ENCODE data around the gene UMOD. TPM values are rescaled to one million over a fixed set of nuclear protein-coding genes. Genes with fewer than 3 reads are reported as not detected.
"Not testable (repeated sequence)": the region's sequence is repeated elsewhere in the genome, so short reads cannot be mapped to it uniquely, and the experiment has no call there.

Gene UMOD
- total RNA-seq, 1 experiment from 2014 or later = not detected

DNA sequence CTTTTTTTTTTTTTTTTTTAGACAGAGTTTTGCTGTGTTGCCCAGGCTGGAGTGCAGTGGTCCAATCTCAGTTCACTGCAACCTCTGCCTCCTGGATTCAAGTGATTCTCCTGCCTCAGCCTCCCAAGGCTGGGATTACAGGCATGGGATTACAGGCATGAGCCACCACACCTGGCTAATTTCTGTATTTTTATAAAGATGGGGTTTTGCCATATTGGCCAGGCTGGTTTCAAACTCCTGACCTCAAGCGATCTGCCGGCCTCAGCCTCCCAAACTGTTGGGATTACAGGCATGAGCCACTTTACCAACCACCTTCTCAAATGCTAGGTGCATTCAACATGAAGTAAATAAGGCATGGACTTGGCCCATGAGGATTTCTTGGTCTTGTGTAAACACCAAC, 31.5 kb downstream of the UMOD start:
- not testable (repeated sequence) for DNase-seq; H3K4me3 ChIP-seq (ENCODE audit: insufficient read depth, low read depth, low read length); H3K27me3 ChIP-seq (ENCODE audit: control insufficient read depth, insufficient read depth, low read length); H3K36me3 ChIP-seq (replicated peaks; ENCODE audit: control insufficient read depth, insufficient read depth, low read length)

DNA sequence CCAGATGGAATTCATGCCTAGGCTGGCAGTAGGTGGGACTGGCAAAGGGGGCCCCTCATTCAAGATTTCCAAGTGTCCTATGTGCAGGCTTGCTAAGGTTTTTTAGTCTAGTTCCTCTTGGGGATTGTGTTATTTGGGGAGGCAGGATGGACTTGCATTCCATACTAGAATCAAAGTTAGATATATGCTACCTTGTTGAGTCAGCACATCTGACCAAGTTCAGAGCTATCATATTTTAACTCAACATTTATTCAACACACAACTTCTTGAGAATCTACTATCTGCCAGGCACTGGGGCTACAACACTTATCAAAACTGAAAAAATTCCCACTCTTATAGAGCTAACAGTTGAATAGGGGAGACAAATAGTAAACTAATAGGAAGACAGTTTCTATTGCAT, 31.9 kb downstream of the UMOD start:
- DNase-seq = no peak
- H3K4me3 ChIP-seq (ENCODE audit: insufficient read depth, low read depth, low read length) = no peak overlapping the region
- H3K36me3 ChIP-seq (replicated peaks; ENCODE audit: control insufficient read depth, insufficient read depth, low read length) = no peaks in the 10 kb centered on the region
- H3K27me3 ChIP-seq (ENCODE audit: control insufficient read depth, insufficient read depth, low read length) = no peaks in the 10 kb centered on the region

DNA sequence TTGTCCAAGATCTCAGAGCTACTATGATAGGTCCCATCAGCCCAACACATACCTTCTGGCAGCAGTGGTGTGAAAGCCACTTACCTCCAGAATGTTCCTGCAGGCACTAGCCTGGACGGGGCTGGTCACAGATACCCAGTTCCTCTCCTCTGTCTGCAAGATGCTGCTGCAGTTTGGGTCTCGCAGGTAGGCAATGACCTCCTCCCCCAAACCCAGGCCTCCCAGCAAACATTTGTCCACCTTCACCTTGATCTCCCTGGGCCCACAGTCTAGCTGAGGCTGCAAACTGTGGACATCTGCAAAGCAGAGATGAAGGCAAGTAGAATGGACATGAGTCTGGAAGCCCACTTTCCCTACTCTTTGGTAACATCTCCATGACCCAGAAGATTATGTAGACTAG, 32.3 kb downstream of the UMOD start:
- Histone ChIP-seq H3K27me3 (ENCODE audit: control insufficient read depth, insufficient read depth, low read length) (no peaks in the 10 kb centered on the region), H3K4me3 (ENCODE audit: insufficient read depth, low read depth, low read length) (no peak overlapping the region), H3K36me3 (replicated peaks; ENCODE audit: control insufficient read depth, insufficient read depth, low read length) (no peaks in the 10 kb centered on the region)
- DNase-seq = no peak

DNA sequence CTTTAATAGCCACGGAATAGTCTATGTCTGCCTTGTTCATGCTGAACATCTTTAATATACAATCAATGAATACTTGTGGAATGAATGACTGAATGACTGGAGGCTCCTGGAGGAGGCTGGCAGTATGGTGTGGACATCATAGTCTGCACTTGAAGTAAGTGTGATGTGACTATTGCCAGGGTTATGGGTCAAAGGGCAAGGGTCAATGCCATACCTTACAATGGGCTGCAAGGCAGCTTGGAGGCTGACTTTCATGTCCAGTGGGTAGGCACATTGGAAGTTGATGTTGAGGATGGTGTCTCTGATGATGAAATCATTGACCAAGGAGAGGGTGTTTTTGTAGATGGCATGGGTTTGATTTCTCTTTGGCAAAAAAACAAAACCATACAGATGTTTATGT, 33.1 kb downstream of the UMOD start:
- H3K4me3 ChIP-seq (ENCODE audit: insufficient read depth, low read depth, low read length) = no peak overlapping the region
- H3K27me3 ChIP-seq (ENCODE audit: control insufficient read depth, insufficient read depth, low read length) = no peaks in the 10 kb centered on the region
- no peaks in the 10 kb centered on the region for H3K36me3 ChIP-seq (replicated peaks; ENCODE audit: control insufficient read depth, insufficient read depth, low read length)
- DNase-seq = no peak

DNA sequence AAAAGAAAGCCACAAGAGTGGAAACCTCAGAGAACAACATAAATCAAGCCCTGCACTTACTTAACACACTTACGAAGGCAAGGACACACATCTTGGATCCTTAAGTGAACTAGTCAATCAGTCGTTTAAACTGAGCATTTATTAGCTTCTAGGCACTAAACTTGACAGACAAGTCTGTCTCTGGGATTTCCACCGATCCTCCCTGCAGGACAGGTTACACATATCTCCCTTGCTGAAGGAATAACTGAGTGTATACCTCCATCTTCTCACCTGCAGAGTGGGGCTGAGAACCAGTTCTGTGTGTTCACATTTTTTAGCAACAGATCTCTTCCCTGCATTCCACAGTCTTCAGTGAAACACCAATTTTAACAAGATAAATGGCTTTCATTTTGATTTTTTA, 34.1 kb downstream of the UMOD start:
- Histone ChIP-seq H3K36me3 (replicated peaks; ENCODE audit: control insufficient read depth, insufficient read depth, low read length) (no peaks in the 10 kb centered on the region), H3K4me3 (ENCODE audit: insufficient read depth, low read depth, low read length) (no peak overlapping the region), H3K27me3 (ENCODE audit: control insufficient read depth, insufficient read depth, low read length) (no peaks in the 10 kb centered on the region)
- DNase-seq = no peak

DNA sequence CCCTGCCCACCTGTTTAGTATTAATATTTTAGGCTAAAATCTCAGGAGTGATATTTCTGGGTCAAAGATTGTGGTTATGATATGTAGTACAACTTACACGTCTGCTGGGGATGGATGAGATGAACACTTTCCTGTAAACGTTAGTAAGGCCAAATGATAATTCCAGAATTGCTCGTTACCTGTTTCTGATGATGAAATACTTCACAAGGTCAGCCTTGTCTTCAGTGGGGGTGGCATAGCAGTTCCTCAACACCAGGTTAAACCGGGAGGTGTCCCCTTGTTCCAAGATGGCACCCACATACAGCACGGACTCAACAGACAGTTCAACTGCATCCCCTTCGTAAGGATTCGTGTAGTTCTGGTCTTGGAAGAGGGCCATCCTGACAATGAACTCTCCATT, 34.5 kb downstream of the UMOD start:
- H3K4me3 ChIP-seq (ENCODE audit: insufficient read depth, low read depth, low read length) = no peak overlapping the region
- no peak for DNase-seq
- H3K36me3 ChIP-seq (replicated peaks; ENCODE audit: control insufficient read depth, insufficient read depth, low read length) = no peaks in the 10 kb centered on the region
- H3K27me3 ChIP-seq (ENCODE audit: control insufficient read depth, insufficient read depth, low read length) = no peaks in the 10 kb centered on the region

DNA sequence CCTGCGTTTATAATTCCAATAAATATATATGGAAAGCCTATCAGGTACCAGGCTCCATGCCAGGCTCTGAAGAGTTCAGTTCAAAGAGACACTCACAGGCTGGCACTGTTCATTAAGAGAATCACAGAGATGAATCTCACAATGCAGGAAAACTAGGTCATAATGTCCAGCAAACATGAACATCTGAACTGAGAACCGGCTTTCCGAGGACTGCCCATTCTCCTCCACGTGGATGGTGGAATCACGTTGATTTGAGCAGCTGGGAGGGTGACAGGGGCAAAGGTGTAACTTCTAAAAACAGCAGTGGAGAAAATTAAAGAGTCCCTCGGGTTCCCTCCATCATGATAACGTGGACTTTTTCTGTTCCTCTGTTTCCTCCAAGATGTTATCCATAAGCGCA, 35.4 kb downstream of the UMOD start:
- H3K4me3 ChIP-seq (ENCODE audit: insufficient read depth, low read depth, low read length) = no peak overlapping the region
- H3K27me3 ChIP-seq (ENCODE audit: control insufficient read depth, insufficient read depth, low read length) = no peaks in the 10 kb centered on the region
- DNase-seq = no peak
- no peaks in the 10 kb centered on the region for H3K36me3 ChIP-seq (replicated peaks; ENCODE audit: control insufficient read depth, insufficient read depth, low read length)

DNA sequence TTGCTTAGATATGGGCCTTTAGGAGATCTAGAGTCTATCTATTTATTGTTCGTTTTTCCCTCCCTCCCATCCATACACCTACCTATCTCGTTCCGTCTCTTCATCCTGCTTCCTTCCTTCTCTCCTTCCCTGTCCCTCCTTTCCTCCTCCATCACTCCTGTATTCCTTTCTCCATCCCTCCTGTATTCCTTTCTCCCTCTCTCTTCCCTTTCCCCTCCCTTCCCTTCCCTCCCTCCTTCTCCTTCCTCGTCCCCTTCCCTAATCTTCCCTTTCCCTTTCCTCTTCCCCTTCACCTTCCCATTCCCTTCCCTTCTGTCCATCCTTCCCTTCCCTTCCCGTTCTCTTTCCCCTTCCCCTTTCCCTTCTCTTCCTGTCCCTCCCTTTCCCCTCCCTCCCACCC, 35.8 kb downstream of the UMOD start:
- H3K4me3 ChIP-seq (ENCODE audit: insufficient read depth, low read depth, low read length) = no peak overlapping the region
- H3K36me3 ChIP-seq (replicated peaks; ENCODE audit: control insufficient read depth, insufficient read depth, low read length) = no peaks in the 10 kb centered on the region
- no peaks in the 10 kb centered on the region for H3K27me3 ChIP-seq (ENCODE audit: control insufficient read depth, insufficient read depth, low read length)
- no peak for DNase-seq

DNA sequence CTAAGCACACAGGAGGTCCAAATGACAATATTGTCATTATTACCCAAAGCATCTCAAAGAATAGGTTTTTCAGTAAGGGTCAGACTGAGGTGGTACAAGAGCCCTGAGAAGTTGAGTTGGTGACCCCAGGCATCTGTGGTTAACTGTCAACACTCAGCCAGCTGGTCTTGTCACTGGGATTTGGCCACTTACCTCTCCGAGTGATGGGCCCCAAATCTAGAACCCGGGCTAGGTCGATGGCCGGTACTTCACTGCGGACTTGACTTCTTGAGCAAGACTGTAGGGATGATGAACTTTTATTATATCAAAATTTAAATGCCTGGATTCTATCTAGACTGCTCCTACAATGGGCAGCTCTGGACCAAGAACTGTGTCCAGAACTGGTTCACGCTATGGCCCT, 36.8 kb downstream of the UMOD start:
- DNase-seq = no peak
- H3K27me3 ChIP-seq (ENCODE audit: control insufficient read depth, insufficient read depth, low read length) = no peaks in the 10 kb centered on the region
- no peaks in the 10 kb centered on the region for H3K36me3 ChIP-seq (replicated peaks; ENCODE audit: control insufficient read depth, insufficient read depth, low read length)
- no peak overlapping the region for H3K4me3 ChIP-seq (ENCODE audit: insufficient read depth, low read depth, low read length)

DNA sequence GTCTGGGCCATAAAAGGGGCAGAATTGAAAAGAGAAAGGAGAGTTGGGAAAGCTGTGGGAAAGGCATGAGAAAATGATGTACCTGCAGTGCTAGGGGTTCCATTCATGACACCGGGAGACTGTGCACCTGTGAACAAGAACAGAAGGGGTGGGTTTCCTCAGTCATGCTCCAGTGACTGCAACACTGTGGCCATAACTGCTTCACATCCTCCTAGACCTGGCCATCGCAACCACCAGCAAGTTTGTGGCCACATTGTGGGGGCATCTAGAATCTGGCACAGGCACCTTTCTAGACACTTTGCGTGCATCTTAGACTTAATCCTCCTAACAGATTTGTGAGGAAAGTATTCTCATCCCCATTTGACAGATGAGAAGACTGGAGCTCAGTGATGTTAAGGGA, 37.9 kb downstream of the UMOD start:
- Histone ChIP-seq H3K36me3 (replicated peaks; ENCODE audit: control insufficient read depth, insufficient read depth, low read length) (no peaks in the 10 kb centered on the region), H3K27me3 (ENCODE audit: control insufficient read depth, insufficient read depth, low read length) (no peaks in the 10 kb centered on the region), H3K4me3 (ENCODE audit: insufficient read depth, low read depth, low read length) (no peak overlapping the region)
- DNase-seq = no peak

DNA sequence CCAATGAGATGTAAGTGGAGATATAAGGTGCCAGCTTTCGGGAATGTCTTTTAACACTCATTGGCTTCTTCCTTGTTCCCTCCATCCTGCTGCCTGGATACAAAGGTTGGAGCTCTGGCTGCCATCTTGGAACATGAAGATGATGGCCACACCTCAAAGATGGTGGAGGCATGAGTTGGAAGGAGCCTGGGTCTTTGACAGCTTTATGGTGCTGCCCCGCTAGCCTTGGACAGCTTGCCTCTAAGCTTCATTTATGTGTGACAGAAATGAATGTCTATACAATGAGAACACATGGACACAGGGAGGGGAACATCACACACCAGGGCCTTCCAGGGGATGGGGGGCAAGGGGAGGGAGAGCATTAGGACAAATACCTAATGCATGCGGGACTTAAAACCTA, 38.8 kb downstream of the UMOD start:
- H3K4me3 ChIP-seq (ENCODE audit: insufficient read depth, low read depth, low read length) = no peak overlapping the region
- no peaks in the 10 kb centered on the region for H3K27me3 ChIP-seq (ENCODE audit: control insufficient read depth, insufficient read depth, low read length)
- no peak for DNase-seq
- no peaks in the 10 kb centered on the region for H3K36me3 ChIP-seq (replicated peaks; ENCODE audit: control insufficient read depth, insufficient read depth, low read length)

DNA sequence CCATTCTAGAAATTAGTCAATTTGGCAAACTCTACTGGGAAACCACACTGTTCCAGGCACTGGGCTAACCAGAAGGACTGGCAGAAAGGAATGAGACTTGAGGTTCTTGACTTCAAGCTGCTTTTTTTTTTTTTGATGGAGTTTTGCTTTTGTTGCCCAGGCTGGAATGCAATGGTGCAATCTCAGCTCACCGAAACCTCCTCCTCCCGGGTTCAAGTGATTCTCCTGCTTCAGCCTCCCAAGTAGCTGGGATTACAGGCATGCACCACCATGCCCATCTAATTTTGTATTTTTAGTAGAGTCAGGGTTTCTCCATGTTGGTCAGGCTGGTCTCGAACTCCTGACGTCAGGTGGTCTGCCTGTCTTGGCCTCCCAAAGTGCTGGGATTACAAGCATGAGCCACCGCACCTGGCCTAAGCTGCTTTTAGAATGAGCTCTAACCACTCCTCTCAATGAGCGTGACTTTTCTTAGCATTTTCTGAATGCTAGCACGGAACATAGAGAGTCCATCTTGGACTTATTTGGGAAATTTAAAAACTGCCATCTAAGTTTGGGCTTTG, 39.9 kb downstream of the UMOD start:
- not testable (repeated sequence) for DNase-seq; H3K27me3 ChIP-seq (ENCODE audit: control insufficient read depth, insufficient read depth, low read length); H3K4me3 ChIP-seq (ENCODE audit: insufficient read depth, low read depth, low read length); H3K36me3 ChIP-seq (replicated peaks; ENCODE audit: control insufficient read depth, insufficient read depth, low read length)

DNA sequence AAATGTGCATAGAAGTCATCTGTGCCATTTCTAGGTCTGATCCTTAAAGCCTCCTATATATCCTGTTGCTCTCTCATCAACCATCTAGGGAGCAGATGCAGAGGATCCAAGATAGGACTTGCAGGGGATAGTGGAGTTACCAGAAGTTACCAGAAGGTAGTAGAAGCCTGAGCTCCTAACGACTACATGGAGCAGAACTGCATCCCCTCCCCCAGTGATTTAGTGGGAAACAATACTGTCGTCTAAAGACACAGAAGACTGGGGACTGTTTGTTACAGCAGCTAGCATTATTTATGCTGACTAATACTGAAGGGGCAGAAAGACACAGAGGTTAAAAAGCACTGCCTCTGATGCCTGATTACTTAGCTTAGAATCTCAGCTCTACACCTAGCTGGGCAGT, 41.0 kb downstream of the UMOD start:
- Histone ChIP-seq H3K36me3 (replicated peaks; ENCODE audit: control insufficient read depth, insufficient read depth, low read length) (no peaks in the 10 kb centered on the region), H3K4me3 (ENCODE audit: insufficient read depth, low read depth, low read length) (no peak overlapping the region), H3K27me3 (ENCODE audit: control insufficient read depth, insufficient read depth, low read length) (no peaks in the 10 kb centered on the region)
- no peak for DNase-seq

DNA sequence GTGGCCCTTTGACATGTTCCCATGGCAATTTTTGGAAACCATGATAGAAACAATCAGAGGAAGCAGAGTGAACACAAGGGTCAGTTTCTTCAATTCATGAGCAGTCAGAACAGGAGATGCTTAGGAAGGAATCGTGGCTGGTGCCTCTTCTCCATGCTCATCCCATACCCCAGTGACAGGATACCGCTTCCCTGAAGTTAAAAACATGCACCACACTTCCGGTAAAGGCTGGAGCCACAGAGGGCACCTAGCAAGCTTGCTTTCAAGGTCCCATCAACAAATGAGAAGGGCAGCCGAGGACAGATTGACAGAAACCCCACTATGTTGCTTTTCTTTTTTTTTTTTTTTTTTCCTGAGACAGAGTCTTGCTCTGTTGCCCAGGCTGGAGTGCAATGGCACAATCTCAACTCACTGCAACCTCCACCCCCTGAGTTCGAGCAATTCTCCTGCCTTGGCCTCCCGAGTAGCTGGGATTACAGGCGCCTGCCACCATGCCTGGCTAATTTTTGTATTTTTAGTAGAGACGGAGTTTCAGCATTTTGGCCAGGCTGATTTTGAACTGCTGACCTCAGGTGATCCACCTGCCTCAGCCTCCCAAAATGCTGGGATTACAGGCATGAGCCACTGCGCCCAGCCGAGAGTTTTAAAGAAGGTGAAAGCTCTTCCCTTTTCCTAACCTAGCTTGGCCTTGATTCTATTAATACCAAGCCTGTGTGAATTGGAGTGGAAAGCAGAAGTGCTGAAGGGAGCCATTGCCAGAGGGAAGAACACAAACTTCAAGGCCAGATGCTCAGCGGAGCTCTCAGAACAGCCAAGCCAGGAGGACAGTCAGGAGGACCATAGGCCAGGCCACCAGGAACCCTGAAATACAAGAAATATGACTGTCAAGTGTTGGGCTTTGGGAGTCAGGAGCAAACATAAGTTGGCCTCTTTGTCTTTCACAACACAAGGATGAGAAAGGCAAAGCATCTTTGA, 41.8 kb downstream of the UMOD start:
- no peak for DNase-seq
- Histone ChIP-seq H3K4me3 (ENCODE audit: insufficient read depth, low read depth, low read length) (no peak overlapping the region), H3K27me3 (ENCODE audit: control insufficient read depth, insufficient read depth, low read length) (no peaks in the 10 kb centered on the region), H3K36me3 (replicated peaks; ENCODE audit: control insufficient read depth, insufficient read depth, low read length) (no peaks in the 10 kb centered on the region)

DNA sequence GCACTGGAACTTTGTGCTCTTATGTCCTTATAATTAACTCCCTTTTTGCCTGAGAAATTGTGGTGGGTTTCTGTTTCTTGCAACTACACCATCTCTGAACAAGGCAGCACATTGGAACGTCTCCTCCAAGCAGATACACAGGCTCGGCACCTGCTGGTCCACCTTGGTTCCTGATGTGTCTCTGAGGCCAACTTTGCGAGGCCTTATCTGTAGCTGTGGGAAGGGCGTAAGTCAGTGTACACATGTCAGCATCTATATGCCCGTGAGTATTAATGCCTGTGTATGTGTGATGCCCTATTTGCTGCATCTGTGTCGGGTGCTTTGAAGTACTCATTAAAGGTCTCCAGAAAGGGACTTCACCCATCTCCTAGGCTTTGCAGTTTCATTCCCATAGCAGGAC, 42.7 kb downstream of the UMOD start:
- DNase-seq = no peak
- Histone ChIP-seq H3K36me3 (replicated peaks; ENCODE audit: control insufficient read depth, insufficient read depth, low read length) (no peaks in the 10 kb centered on the region), H3K27me3 (ENCODE audit: control insufficient read depth, insufficient read depth, low read length) (no peaks in the 10 kb centered on the region), H3K4me3 (ENCODE audit: insufficient read depth, low read depth, low read length) (no peak overlapping the region)

Data from H7 (cell line).